NB4 (cell line): ENCODE data around the gene PITX2.

Source experiments
- CTCF ChIP-seq: IDR thresholded peaks from one replicate; pipeline ENCODE4 v1.5.1; 2012; ENCODE audit warnings: low read depth, low read length
- MAX ChIP-seq: IDR thresholded peaks from 2 replicates; pipeline ENCODE4 v1.6.1; 2011; ENCODE audit warnings: low read depth, low read length
- POLR2A ChIP-seq: IDR thresholded peaks from 2 replicates; pipeline ENCODE4 v1.6.1; 2011; ENCODE audit warnings: mild to moderate bottlenecking; ENCODE audit not compliant: insufficient read length; ENCODE audit errors: extremely low read depth

DNA sequence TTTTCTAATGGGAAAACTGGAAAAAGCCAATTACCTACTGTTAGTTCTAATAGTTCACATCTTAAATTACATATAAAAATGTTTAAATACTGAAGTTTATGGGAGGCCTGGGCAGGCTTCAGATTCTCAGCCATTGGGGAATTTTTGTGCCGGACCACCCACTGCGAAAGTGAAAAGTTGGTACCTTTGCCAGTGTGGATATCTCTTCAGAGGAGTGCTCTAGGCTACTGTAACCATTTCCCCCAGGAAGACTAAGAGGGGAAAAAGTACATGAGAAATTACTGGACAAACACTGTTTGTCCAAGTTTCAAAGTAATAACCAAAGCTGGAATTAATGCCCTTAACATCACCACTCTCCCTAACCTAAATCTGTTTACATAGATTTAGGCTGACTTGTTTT, 20.8 kb downstream of the PITX2 start:
- no peak for TF ChIP-seq CTCF
- TF ChIP-seq POLR2A = no peak
- TF ChIP-seq MAX = no peak
